Gastrocnemius medialis (tissue), 4 donors: ENCODE measurements around the gene PLCG2.

Source experiments
- POLR2A ChIP-seq, 2 donors: fragments of 450-650 bp; IDR thresholded peaks; one replicate each; pipeline ENCODE4 v1.6.1; 2017; ENCODE audit warnings: antibody characterized with exemption in 2 of 2, mild to moderate bottlenecking in 2 of 2, moderate library complexity in 2 of 2
- TF ChIP-seq, protein P1 (sequence below), 5 experiments: fragments of 450-650 bp in 3 of 5; fragments of 200-600 bp in 2 of 5; sonication (generic) in 2 of 5; IDR thresholded peaks in 4 of 5; conservative IDR thresholded peaks in 1 of 5; 1 replicate in 4 of 5; 2 replicates in 1 of 5; pipeline ENCODE4 v1.5.1; 2016 to 2019; ENCODE audit warnings: antibody characterized with exemption in 5 of 5, mild to moderate bottlenecking in 3 of 5, moderate library complexity in 3 of 5

DNA sequence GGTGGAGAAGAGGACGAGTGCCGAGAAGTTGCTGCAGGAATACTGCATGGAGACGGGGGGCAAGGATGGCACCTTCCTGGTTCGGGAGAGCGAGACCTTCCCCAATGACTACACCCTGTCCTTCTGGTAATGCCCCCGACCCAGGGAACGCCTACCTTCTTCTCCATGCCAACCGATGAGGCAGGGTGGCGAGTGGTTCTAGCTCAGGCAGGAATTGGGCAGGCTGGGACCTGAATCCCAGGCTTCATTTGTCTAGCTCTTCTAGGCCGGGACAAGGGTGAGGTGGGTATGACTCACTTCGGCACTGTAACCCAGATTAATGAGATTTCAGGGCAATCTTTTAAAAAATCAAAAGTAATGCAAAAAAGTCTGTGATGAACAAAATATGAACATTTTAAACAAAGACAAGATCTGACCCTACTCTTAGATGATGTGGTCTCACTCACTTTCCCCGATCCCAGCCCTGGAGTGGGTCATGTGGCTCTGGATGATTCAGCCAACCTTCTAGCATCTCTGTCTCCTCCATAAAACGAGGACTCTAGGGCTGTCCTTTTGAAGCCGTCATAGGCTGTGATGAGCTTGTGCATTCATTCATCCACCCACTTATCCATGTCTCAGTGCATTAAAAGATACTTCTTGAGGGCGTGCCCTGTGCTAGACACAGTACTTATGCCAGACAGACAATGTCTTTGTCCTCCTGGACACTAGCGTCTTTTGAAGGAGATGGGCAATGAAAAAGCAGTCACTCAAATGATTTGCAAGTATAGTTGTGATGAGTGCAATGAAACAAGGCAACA lies 129.6 kb downstream of the PLCG2 start:
- TF ChIP-seq, protein P1, sequence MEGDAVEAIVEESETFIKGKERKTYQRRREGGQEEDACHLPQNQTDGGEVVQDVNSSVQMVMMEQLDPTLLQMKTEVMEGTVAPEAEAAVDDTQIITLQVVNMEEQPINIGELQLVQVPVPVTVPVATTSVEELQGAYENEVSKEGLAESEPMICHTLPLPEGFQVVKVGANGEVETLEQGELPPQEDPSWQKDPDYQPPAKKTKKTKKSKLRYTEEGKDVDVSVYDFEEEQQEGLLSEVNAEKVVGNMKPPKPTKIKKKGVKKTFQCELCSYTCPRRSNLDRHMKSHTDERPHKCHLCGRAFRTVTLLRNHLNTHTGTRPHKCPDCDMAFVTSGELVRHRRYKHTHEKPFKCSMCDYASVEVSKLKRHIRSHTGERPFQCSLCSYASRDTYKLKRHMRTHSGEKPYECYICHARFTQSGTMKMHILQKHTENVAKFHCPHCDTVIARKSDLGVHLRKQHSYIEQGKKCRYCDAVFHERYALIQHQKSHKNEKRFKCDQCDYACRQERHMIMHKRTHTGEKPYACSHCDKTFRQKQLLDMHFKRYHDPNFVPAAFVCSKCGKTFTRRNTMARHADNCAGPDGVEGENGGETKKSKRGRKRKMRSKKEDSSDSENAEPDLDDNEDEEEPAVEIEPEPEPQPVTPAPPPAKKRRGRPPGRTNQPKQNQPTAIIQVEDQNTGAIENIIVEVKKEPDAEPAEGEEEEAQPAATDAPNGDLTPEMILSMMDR (IDR thresholded peaks at IDR 0.05 in 4 of 5, conservative IDR thresholded peaks at IDR 0.05 in 1 of 5) = no peak
- TF ChIP-seq POLR2A (IDR thresholded peaks at IDR 0.05) = no peak
